Upper lobe of right lung (tissue), 1 donor: ENCODE results near the gene HOPX. TPM values are rescaled to one million over a fixed set of nuclear protein-coding genes. Genes with fewer than 3 reads are reported as not detected.
"Not testable (repeated sequence)": the region's sequence is repeated elsewhere in the genome, so short reads cannot be mapped to it uniquely, and the experiment has no call there.

Experiments used
- ATAC-seq: fragments of 200-7000 bp; cut with Tn5 transposase; one replicate; pipeline ENCODE4 v1.9.1; 2020; ENCODE audit warnings: mild to moderate bottlenecking, moderate library complexity
- DNase-seq: peaks from one replicate; pipeline ENCODE4 v3.0.0-alpha.2; 2020
- H3K27ac ChIP-seq: fragments of 200-600 bp; one replicate; pipeline ENCODE4 v1.8.0; 2022
- H3K27me3 ChIP-seq: fragments of 200-600 bp; one replicate; pipeline ENCODE4 v1.8.0; 2022; ENCODE audit warnings: mild to moderate bottlenecking
- H3K36me3 ChIP-seq: fragments of 200-600 bp; one replicate; pipeline ENCODE4 v1.8.0; 2022
- H3K4me1 ChIP-seq: fragments of 200-600 bp; one replicate; pipeline ENCODE4 v1.8.0; 2022
- H3K4me3 ChIP-seq: fragments of 200-600 bp; one replicate; pipeline ENCODE4 v1.8.0; 2022; ENCODE audit warnings: mild to moderate bottlenecking
- H3K9me3 ChIP-seq: fragments of 200-600 bp; one replicate; pipeline ENCODE4 v1.8.0; 2022
- CTCF ChIP-seq: fragments of 200-600 bp; IDR thresholded peaks from one replicate; pipeline ENCODE4 v1.8.0; 2022; ENCODE audit warnings: antibody characterized with exemption
- intact Hi-C: fragments of 100-400 bp; cut with DNase I; formaldehyde crosslinking; loops from one replicate; pipeline ENCODE4 v1.11.0; 2022
- total RNA-seq: library from RNA; stranded (reverse); fragmentation: NEBNext Ultra II Directional; extraction: Animal tissue kit (Norgen Biotek cat#: 25700); gene quantifications from one replicate; pipeline ENCODE4 v1.2.1, GENCODE V29; 2021
- donor health status: DM: no; HTN: yes; CAD: no; lungs with severe emphysema.

HOPX gene
- total RNA-seq, 1 donor from 2014 or later = 520 TPM

DNA sequence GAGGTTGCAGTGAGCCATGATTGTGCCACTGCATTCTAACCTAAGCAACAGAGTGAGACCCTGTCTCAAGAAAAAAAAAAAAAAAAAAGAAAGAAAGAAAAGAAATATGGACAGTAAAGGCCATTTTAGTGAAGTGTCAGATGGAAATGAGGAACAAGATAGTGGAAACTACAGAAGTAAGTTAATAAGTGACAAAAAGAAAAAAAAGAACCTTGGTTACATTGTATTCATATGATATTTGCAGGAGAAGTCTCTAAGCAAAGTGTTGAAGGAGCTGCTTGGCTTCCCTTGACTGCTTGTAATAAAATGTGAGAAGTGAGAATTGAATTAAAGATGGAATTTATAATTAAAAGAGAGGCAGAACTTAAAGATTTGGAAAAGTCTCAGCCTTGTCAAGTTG lies 73.2 kb downstream of the HOPX start:
- TF ChIP-seq CTCF = no peak
- Histone ChIP-seq H3K27me3 (no peaks in the 10 kb centered on the region), H3K4me3 (no peak overlapping the region)

GRCh38 chr4:56606385-56606784 lies 74.7 kb downstream of the HOPX start:
- H3K4me3 ChIP-seq = no peak overlapping the region
- DNase-seq (no peak), ATAC-seq (no peak)
- H3K27me3 ChIP-seq = no peaks in the 10 kb centered on the region
- no peak overlapping the region for H3K27ac ChIP-seq
- no peaks in the 10 kb centered on the region for H3K4me1 ChIP-seq
- intact Hi-C loops = no loop called here
- no peak for TF ChIP-seq CTCF
- no peaks in the 10 kb centered on the region for H3K36me3 ChIP-seq
- H3K9me3 ChIP-seq = no peaks in the 10 kb centered on the region

More for the DNA sequence above, 73.2 kb downstream of the HOPX start:
- Histone ChIP-seq H3K36me3 (no peaks in the 10 kb centered on the region), H3K4me1 (no peaks in the 10 kb centered on the region), H3K9me3 (no peaks in the 10 kb centered on the region), H3K27ac (no peak overlapping the region)
- DNase-seq = no peak
- intact Hi-C loops = no loop called here
- ATAC-seq = no peak

- intact Hi-C loops, H3K4me3 ChIP-seq, DNase-seq, H3K27ac ChIP-seq, ATAC-seq, H3K4me1 ChIP-seq, H3K27me3 ChIP-seq, H3K36me3 ChIP-seq, H3K9me3 ChIP-seq: not testable (repeated sequence)
Observed at GRCh38 chr4:56605464-56605863, 75.6 kb downstream of the HOPX start.

- Histone ChIP-seq H3K9me3 (no peaks in the 10 kb centered on the region), H3K4me1 (no peaks in the 10 kb centered on the region), H3K27me3 (no peaks in the 10 kb centered on the region), H3K27ac (no peak overlapping the region), H3K36me3 (no peaks in the 10 kb centered on the region), H3K4me3 (no peak overlapping the region)
- TF ChIP-seq CTCF = no peak
- no peak for DNase-seq
- intact Hi-C loops = no loop called here
- no peak for ATAC-seq
Observed at GRCh38 chr4:56603297-56603696, 77.8 kb downstream of the HOPX start.

Other genes with a start within 250 kb of the HOPX start
- 5.8 TPM for gene PPAT, start 245.7 kb downstream of the HOPX start, total RNA-seq
- gene PAICS, start 245.0 kb downstream of the HOPX start, total RNA-seq = 23.6 TPM
- gene SRP72, start 213.7 kb downstream of the HOPX start, total RNA-seq = 85.4 TPM
- not detected for gene ARL9, start 175.5 kb downstream of the HOPX start, total RNA-seq
- gene SPINK2, start 140.4 kb upstream of the HOPX start, total RNA-seq = not detected
- gene REST, start 226.6 kb upstream of the HOPX start, total RNA-seq = 39.0 TPM